CD4-positive, alpha-beta T cell treated with Interleukin-2 at 100 ng/mL for 4 hours (primary cell): ENCODE results near the gene SPATS2L.
A peak's percentile ranks its signal among the peaks of the same experiment; 100 is the strongest.

Source experiments
- DNase-seq: peaks from one replicate; pipeline ENCODE4 v3.0.0-alpha.2; 2020; ENCODE audit warnings: low spot score

The SPATS2L gene

GRCh38 chr2:200297989-200298388 is 8.5 kb upstream of the SPATS2L start:
- DNase-seq, result no peak

DNA sequence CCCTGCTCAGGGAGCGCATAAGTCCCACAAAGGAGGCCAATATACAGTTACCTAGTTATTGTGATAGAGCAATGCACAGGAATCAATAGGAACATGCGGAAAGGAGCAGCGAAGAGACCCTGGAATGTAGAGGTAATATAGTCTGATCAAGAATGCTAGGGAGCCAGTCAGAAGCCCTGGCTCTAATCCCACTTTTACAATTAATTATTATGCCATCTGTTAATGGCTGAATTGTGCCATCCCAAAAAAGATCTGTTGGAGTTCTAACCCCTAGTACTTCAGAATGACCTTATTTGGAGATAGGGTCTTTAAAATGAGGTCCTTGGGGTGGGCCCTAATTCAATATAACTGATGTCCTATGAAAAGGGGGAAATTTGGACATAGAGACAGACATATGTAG is 7.7 kb upstream of the SPATS2L start:
- DNase-seq, result no peak

- no peak for DNase-seq
Measured at GRCh38 chr2:200300065-200300464, 6.4 kb upstream of the SPATS2L start.

DNA sequence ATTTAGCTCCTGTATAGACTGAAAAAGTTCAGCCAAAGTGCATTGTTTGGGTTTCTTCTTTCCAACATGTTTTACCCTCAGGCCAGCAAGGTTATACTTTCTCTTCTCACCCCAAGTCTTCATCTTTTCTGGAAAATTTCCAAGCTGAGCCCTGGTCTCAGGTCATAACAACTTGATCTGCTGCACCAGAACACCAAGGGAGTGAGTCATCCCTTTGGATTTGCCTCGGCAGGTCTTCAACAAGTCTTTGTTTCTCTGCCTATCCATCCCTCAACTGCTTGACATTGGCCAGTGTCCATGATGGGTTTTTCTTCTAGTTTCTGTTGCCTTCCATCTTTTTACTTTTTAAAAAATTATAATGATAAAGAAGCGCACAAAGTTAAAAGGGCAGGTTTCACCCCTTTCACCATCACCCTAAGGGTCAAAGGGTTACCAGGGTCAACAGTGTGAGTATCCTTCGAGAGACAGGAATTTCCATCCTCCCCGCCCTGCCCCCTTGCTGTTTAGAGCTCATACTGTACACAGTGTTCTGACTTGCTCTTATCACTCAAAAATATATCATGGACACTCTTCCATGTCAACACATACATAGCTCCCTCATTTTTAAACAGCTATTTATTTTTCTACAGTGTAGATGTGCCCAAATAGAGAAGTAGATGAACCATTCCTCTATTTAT is 5.7 kb upstream of the SPATS2L start:
- DNase-seq, result no peak

DNA sequence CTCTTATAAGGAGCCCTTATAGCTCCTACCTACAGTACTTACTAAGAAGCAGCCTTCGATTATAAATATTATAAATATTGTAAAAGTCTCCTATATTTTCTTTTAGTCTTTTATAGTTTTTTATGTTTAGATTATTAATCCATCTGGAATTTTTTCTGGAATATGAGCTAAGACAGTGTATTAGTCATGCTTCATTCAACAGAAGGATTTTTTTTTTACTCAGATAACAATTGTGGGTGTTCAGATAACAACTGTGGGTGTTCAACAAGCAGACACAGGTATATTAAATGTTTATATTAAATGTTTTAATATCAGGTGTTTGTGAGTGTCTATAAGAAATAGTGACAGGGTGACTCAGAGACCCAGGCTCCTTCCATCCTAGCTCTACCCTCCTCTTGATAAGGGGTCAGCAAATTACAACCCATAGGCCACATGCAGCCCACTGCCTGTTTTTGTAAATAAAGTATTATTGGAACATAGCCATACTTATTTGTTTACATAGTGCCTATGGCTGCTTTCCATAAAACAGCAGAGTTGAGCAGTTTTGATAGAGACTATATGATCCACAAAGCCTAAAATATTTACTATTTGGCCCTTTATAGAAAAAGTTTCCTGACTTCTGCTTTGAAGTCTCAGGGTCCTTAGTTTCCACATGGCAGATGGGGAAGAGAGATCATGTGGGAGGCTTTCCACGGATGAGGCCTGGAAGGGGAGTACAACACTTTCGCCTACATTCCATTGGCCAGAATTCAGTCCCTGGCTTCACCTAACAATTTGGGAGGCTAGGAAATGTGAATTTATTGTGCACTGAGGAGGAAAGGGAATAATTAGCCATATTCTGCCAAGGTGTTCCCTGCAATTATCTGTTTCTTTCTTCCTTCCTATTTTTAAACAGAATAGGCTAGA is 4.3 kb upstream of the SPATS2L start:
- DNase-seq, result no peak

DNA sequence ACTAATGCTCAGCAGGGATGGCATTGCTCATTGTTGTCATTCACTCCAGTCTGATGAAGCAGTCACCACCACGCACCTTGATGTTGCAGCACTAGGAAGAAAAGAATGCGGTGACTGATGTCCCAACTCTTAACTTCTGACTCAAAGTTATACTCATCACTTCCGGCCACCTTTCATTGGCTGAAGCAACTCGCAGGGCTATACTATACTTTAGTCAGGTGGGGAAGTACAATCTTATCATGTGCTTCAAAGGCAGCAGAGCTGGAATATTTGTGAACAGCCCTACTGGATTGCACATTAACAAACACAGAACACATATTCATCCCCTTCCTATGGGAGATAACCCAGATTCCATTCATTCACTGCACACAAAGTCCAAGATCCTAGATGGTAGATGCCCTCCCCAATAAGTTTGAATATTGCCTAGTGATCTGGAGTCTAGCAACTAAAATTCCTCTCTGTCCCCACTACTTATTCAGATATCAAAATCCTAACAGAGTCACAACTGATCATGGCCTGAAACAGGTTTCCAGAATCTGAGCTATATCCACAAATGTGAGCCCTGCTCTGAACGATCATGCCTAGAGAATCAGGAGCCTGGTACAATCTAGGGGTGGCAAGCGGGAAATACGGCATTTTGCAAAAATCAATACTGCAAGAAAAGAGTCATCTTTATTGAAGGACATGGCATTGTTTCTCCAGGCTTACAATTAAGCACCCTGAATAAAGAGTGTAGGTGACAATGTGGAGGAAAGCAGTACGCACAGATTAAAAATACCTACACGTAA is 3.4 kb upstream of the SPATS2L start:
- DNase-seq, result no peak

DNA sequence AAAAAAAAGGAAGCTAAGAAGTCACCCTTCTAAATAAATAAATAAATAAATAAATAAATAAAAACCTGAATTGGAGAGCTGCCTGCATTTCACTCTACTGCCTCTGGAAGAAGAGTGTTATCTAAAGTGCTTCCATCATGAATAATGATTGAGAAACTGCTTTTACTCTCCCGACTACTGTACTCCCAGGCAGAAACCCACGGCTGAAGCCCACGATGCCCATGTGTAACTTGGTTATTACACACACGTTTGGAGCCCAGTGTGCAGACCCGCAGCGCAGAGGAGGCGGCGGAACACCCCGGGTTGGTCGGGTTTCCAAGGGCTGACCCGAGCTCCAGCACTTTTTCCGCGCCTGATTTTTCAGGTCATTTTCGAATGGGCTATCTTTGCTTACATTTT is 697 bp upstream of the SPATS2L start:
- DNase-seq, result no peak

- peak; percentile 2 for DNase-seq
Measured at GRCh38 chr2:200306931-200307723, 634 bp downstream of the SPATS2L start.

- peak; percentile 15 for DNase-seq
Measured at GRCh38 chr2:200307724-200308545, 1.4 kb downstream of the SPATS2L start.

DNA sequence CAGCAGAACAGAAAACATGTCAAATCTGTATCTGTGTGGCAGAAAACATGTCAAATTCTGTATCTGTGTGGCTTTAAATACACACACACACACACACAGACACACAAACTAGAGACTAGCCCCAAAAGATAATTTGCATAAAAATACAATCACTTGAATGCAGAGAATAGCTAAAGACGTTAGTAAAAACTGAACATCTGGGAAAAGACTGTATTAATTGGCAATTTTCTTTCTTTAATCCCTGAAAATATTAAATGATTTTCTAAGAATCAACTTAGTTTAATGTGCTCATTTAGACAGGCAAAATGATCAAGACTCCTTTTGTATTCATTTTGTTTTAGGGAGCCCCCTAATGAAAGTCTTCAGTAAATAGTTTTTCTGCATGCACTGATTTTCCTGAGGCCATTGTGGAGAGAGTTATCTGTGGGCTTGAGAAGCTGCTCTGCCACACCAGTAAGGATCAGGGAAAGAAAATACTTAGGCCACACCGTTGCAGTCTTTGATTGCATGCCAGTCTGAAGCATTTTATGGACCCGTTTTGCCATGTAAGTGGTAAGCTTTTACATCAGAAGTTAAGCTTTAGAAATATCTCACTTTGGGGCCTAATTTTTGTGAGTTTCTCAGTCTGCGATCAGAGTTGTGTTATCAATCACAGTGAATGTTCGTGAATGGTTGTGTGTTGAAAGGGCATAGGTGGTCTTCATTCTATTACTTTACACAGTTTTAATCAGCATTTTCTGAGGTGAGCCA is 2.2 kb downstream of the SPATS2L start:
- DNase-seq, result no peak

GRCh38 chr2:200309296-200310049 is 3.0 kb downstream of the SPATS2L start:
- DNase-seq, result no peak

GRCh38 chr2:200310545-200310971 is 4.1 kb downstream of the SPATS2L start:
- DNase-seq, result no peak

DNA sequence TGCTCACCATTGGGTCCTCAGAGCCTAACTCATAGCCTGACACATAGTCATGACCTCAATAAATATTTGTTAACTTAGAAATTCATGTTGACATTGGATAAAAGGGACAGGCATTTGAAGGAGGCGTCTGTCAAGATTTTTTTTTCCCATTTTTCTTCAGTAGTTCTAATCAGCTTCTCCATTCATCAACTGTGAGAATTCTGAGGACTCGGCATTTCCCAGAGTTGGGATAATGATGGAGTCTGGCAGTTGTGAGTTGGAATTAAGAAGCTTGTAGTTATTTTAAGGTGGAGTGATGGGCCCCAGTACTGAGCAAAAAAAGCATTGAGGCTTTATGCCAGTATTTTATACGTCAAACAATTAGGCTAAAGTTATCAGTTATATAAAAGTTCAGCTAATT is 4.6 kb downstream of the SPATS2L start:
- no peak for DNase-seq

GRCh38 chr2:200314976-200315567 is 8.6 kb downstream of the SPATS2L start:
- no peak for DNase-seq

DNA sequence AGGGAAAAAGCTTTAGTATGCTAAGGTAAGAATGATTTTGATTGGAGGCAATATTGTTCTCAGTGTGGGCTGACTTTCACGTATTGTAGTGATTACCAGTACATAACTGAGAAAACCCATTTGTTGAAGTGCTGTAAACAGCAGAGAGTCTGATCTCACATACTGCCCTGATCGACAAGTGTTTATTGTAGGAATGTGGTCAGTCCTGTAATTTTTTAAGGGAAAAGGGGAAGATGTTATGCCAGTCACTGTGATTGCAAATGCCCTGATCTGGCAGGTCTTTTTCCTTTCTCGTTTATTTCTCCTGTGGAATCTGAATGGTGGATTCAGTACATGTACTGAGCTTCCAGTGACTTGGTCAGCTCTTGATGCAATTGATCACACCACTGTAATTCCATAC is 11.5 kb downstream of the SPATS2L start:
- no peak for DNase-seq

GRCh38 chr2:200318940-200319435 is 12.5 kb downstream of the SPATS2L start:
- DNase-seq, result no peak

GRCh38 chr2:200319548-200320337 is 13.2 kb downstream of the SPATS2L start:
- DNase-seq, result no peak

DNA sequence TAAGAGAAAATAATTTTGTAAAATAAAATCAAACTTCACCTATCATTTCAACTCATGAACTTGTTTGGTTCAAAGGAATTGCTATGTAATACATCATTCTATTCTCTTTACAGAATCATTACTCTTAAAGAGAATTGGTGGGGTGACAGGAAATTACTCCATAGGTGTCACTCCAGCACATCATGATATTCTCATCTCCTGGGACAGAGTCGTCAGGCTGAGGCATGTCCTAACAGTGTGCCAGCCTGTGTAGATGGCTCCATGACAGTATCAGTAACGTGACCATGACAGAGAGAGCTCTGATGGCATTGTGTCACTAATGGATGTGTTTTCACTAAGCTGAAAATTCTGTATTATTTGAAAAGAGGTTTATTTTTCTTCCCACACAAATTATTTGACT is 13.9 kb downstream of the SPATS2L start:
- no peak for DNase-seq
